ENCODE results near the gene ERBB2.
"Not testable (repeated sequence)": the region's sequence is repeated elsewhere in the genome, so short reads cannot be mapped to it uniquely, and the experiment has no call there.

The ERBB2 gene

DNA sequence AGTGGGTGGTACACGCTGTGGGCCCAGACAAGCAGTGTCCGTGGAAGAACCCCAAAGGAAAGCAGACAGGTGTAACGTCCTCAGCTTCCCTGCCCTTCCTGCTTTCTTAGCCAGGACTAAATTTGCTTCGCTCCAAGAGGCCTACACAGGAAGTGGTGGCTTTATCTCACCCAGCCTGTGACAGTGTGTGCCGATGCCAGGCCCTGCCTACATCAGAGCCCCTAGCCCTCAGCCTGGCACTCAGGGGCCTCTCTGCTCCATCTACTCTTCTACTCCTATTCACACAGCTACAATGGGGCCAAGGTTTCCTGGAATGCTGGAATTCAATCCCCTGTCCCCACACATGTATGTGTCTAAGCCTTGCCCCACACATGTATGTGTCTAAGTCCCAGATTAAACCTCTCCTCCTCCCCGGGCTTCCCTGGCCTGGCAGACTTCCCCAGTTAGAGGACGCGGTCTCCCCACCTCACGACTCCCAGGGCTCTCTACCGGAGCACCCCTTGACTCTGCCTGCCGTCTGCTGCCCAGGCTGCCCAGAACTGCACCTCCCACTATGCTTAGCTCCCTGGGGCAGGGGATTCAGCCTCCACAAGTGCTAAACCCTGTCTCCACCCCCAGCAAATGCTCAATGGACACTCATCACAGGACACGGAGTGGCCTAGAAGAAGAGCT, 20.2 kb upstream of the ERBB2 start:
- no peak for DNase-seq

GRCh38 chr17:39683295-39683939, 16.4 kb upstream of the ERBB2 start:
- DNase-seq: no peak

- no peak for DNase-seq
These were observed 15.3 kb upstream of the ERBB2 start for GRCh38 chr17:39684369-39685192.

DNA sequence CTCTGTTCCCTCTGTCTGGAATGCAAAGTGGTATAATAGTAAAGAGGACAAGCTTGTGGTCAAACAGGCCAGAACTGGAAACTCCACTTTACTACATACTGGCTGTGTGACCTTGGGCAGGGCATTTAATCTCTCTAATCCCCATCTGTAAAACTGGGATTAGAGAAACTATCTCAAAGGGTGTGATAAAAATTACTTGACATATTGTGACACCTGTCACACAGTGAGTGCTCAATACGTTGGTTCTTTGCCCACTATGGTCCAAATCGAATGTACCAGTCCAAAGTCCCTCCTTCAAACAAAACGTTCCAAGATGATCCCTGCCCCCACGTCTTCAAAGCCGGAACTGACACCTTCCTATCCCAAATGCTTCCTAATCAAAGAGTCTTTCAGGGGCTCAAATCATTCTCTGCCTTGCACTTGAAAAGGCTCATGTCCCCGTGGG, 12.7 kb upstream of the ERBB2 start:
- DNase-seq: no peak

DNA sequence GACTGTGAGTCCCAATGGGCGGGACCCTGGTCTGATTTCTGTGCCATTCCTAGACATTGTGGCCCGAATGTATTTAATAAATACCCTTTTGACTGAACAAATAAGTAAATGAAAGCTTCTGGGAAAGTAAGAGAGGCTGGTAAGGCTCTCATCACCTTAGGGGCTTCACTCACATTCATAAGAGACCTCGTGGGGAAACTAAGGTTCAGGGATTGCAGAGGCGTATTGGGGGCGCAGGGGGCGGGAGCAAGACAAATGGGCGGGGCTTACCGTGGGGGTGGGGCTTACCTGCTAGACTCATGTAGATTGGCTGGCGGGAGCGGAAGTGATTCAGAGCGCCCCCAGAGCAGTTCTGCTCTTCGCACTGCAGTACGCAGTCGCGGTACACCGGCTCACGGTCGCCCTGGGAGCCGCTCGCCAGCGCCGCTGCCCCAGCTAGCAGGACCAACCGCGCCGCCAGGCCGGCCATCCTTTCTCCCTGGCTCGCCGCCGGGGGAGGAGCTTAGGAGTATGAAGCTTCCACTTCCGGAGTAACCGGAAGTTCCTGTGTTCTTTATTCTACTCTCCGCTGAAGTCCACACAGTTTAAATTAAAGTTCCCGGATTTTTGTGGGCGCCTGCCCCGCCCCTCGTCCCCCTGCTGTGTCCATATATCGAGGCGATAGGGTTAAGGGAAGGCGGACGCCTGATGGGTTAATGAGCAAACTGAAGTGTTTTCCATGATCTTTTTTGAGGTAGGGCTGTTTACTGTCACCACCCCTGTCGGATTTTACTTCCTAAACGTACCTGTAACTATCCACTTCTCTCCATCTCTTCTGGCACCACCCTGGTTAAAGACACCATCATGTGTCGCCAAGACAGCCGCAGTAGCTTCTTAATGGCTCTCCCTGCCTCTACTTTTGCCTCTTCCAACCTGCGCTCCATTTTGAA, 12.1 kb upstream of the ERBB2 start, which contains the start of gene PGAP3:
Gene PGAP3 (minus strand): TSS at position 512 of the 929 bp plus-strand sequence. CDS start 43 bp downstream, at position 469.
- DNase-seq: peak; percentile 85 to 91

GRCh38 chr17:39688475-39688835, 11.4 kb upstream of the ERBB2 start:
- no peak for DNase-seq

GRCh38 chr17:39688945-39689344, 10.9 kb upstream of the ERBB2 start:
- no peak for DNase-seq

DNA sequence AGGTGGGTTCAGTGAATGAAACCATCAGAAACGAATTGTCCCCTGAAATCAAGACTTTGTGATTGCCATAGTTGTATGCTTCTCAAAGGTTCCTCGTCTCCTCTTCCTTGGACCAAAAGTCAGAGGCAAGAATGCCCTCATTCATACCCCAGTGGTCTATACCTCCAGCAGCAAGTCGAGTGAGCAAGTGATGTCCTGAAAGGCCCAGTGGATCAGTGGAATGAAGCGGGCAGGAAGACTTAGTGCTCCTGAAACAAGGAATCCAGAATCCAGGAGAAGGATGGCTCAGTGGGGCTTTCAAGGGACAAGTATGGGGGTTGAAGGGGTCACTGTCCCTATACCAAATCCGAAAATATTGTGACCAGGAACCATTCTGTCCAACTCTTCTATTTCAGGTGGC, 5.3 kb upstream of the ERBB2 start:
- no peak for DNase-seq

GRCh38 chr17:39695089-39695474, 4.8 kb upstream of the ERBB2 start:
- no peak for DNase-seq

DNA sequence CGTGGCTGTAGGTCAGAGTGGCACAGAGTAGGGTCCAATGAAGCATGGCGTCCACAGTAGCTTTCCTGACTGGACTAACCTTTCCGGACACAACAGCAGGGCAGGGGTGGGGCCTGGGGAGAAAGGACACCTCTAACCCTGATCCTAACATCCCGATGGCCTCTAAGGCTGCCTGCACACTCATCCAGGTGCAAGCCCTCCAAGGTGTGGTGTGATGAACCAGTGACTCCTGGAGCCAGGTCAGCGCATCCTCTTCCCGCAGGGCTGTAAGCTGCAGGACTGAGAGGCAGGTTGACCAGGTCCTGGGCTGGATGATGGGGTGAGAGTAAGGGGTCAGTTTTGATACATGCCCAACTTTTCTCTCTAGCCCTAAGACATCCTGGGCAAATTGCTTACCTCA, 3.1 kb upstream of the ERBB2 start:
- DNase-seq: no peak

- no peak for DNase-seq
These were observed 1.9 kb upstream of the ERBB2 start for GRCh38 chr17:39697961-39698360.

DNA sequence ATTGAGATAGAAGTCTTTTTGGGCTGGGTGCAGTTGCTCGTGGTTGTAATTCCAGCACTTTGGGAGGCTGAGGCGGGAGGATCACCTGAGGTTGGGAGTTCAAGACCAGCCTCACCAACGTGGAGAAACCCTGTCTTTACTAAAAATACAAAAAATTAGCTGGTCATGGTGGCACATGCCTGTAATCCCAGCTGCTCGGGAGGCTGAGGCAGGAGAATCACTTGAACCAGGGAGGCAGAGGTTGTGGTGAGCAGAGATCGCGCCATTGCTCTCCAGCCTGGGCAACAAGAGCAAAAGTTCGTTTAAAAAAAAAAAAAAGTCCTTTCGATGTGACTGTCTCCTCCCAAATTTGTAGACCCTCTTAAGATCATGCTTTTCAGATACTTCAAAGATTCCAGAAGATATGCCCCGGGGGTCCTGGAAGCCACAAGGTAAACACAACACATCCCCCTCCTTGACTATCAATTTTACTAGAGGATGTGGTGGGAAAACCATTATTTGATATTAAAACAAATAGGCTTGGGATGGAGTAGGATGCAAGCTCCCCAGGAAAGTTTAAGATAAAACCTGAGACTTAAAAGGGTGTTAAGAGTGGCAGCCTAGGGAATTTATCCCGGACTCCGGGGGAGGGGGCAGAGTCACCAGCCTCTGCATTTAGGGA, 577 bp upstream of the ERBB2 start:
- not testable (repeated sequence) for DNase-seq

GRCh38 chr17:39700148-39700987, 504 bp downstream of the ERBB2 start:
- no peak for DNase-seq

DNA sequence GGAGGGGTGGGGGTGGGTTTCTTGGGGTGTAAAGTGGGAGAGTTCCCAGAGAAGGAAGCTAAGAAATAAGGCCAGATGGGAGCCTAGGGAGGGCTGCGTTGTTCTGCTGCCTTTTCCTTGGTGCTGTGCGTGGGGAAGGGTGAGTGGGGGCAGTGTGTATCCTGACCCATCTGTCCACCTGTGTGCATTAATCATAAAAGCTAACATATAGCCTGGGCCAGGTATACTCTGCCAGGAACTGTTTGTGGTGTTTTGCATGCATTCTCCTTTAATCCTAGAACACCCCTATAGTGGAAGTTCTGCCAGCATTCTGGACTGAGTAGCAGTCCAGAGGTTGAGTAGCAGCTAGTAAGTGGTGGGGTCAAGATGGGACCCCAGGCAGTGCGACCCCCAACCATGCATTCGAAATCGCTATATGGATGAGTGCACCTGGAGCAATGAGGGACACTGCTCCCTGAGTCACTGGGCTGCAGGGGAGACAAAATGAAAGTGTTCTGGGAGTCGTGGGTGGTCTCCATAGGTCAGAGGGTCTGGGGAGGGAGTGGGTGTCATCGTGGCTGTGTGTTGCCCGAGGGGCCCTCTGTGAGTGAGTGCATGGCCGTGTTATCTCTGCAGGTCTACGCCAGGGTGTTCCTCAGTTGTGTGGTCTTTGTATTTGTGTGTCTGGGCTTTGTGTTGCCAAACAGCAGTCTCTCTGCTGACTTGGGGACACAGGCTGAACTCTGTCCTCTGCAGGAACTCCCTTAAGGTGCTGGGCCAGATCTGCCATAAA, 1.3 kb downstream of the ERBB2 start:
- DNase-seq: no peak

GRCh38 chr17:39701784-39702422, 2.0 kb downstream of the ERBB2 start:
- no peak for DNase-seq

GRCh38 chr17:39702901-39703893, 3.3 kb downstream of the ERBB2 start:
- DNase-seq: no peak

DNA sequence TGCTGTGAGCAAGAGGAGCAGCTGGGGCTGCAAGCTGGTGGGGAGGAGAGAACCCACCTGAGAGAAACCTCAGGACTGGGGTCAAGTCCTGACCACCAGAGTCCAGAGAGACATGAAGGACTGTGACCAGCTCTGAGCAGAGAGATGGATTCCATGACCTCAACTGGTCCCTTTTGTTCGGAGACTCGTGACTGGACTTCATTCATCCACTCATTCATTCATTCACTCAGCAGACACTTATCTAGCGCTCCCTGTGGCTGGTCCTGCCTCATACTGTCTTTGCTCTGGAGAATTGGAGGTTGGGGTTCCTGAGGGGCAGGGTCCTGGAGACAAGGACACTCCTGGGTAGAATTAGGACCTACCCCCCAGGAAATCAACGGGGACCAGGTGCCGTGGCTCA, 4.0 kb downstream of the ERBB2 start:
- DNase-seq: no peak

DNA sequence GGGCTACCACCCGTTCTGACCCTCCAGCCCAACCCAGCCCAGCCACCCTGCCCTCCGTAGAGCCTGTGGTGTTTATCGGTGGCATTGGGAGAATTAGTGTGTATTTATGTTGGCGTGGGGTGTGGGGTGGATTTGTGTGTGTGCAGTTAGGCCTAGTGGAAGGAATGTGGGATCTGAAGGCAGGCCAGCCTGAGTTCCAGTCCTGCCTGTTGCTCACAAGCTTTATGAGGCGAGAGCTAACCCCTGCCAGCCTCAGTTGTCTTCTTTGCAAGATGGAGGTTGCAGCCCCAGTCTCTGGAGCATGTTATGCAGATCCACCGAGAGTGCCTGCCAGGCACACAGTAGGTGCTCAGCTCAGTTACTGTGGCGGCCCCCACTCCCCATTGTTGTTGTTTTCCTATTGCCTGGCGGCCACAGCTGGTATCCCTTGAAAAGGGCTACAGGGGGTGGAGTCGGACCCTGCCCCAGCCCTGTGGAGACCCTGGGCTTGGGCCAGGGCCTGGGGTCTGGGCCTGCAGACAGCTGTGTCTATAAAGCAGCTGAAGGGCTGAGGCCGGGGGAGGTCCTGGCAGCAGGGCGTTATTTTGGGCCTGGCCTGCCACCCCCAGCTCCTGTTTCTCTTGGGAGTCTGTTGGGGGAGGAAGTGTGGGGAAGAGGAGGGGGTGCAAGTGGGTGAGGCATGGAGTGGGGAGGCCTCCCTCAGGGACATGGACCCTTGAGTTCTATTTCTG, 5.1 kb downstream of the ERBB2 start:
- DNase-seq: no peak
